Calu3 (cell line): ENCODE measurements around the gene CCT8L2. TPM values are rescaled to one million over a fixed set of nuclear protein-coding genes. Genes with fewer than 3 reads are reported as not detected.
"Not testable (repeated sequence)": the region's sequence is repeated elsewhere in the genome, so short reads cannot be mapped to it uniquely, and the experiment has no call there.

Experiments used
- BruUV-seq: library from RNA; stranded (reverse); fragments of 400-500 nt; replicated peaks from 2 replicates; lab custom pipeline; 2021; lab: Mats Ljungman, UMichigan
- CTCF ChIA-PET: fragments of 300-600 bp; sonication (Branson Sonifier 250); formaldehyde crosslinking; loops from one replicate; lab custom pipeline; 2022; ENCODE audit warnings: antibody characterized with exemption; lab: Charles Lee
- DNase-seq: peaks from one replicate; pipeline ENCODE4 v3.0.0; 2022
- H3K27ac Mint-ChIP-seq: one replicate; pipeline ENCODE4 v1.8.0; 2022; ENCODE audit warnings: mixed read lengths; ENCODE audit not compliant: unreplicated experiment
- H3K27me3 Mint-ChIP-seq: one replicate; pipeline ENCODE4 v1.8.0; 2022; ENCODE audit warnings: mixed read lengths; ENCODE audit not compliant: unreplicated experiment
- H3K36me3 Mint-ChIP-seq: one replicate; pipeline ENCODE4 v1.8.0; 2022; ENCODE audit warnings: mild to moderate bottlenecking, moderate library complexity, mixed read lengths; ENCODE audit not compliant: insufficient read depth, unreplicated experiment
- H3K4me1 Mint-ChIP-seq: one replicate; pipeline ENCODE4 v1.8.0; 2022; ENCODE audit warnings: mild to moderate bottlenecking, low read depth, mixed read lengths; ENCODE audit not compliant: unreplicated experiment
- H3K4me3 Mint-ChIP-seq: one replicate; pipeline ENCODE4 v1.8.0; 2022; ENCODE audit warnings: mild to moderate bottlenecking, low read depth, moderate library complexity, mixed read lengths; ENCODE audit not compliant: unreplicated experiment
- H3K9me3 Mint-ChIP-seq: one replicate; pipeline ENCODE4 v1.8.0; 2022; ENCODE audit warnings: low read depth, mixed read lengths; ENCODE audit not compliant: unreplicated experiment
- intact Hi-C: fragments of 100-400 bp; cut with micrococcal nuclease; formaldehyde crosslinking; loops from one replicate; pipeline ENCODE4 v1.10.0; 2022; ENCODE audit not compliant: unreplicated experiment
- total RNA-seq: library from RNA; stranded (reverse); gene quantifications from 2 replicates; pipeline ENCODE4 v1.2.3, GENCODE V29; 2022
- TF ChIP-seq, protein P1 (sequence below): fragments of 200-600 bp; IDR thresholded peaks from one replicate; pipeline ENCODE4 v1.8.0; 2022; ENCODE audit warnings: antibody characterized with exemption; ENCODE audit not compliant: unreplicated experiment

The CCT8L2 gene
- total RNA-seq, 1 experiment from 2014 or later, result not detected

DNA sequence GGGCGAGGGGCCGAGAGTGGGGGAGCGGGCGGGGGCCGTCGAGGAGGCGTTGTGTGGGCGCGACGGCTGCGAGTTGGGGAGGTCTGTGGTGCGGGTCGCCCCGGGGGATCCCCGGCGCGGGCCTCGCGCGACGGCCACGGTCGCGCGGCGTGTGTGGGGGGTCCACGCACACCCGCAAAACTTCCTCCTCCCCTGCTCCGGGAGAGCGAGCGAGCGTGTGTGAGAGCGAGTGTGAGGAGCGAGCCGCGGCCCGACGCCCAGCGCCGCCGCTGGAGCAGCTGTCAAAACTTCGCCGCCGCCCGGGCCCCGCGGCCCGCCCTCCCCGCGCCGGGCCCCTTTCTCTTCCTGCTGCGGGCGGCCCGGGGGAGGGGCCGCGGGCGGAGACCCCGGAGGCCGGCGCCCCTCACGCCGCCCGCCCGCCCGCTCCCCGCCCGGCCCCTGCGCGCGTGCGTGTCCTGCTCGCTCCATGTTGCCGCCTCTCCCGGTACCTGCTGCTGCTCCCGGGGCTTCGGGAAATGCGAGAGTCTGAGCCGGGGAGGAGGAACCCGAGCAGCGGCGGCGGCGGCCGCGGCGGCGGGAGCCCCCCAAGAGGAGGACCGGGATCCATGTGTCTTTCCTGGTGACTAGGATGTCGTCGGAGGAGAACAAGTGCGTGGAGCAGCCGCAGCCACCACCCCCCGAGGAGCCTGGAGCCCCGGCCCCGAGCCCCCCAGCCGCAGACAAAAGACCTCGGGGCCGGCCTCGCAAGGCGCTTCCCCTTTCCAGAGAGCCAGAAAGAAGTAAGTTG lies 9.0 kb upstream of the CCT8L2 start:
- TF ChIP-seq, protein P1, sequence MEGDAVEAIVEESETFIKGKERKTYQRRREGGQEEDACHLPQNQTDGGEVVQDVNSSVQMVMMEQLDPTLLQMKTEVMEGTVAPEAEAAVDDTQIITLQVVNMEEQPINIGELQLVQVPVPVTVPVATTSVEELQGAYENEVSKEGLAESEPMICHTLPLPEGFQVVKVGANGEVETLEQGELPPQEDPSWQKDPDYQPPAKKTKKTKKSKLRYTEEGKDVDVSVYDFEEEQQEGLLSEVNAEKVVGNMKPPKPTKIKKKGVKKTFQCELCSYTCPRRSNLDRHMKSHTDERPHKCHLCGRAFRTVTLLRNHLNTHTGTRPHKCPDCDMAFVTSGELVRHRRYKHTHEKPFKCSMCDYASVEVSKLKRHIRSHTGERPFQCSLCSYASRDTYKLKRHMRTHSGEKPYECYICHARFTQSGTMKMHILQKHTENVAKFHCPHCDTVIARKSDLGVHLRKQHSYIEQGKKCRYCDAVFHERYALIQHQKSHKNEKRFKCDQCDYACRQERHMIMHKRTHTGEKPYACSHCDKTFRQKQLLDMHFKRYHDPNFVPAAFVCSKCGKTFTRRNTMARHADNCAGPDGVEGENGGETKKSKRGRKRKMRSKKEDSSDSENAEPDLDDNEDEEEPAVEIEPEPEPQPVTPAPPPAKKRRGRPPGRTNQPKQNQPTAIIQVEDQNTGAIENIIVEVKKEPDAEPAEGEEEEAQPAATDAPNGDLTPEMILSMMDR, result no peak
- H3K27ac Mint-ChIP-seq, result no peak overlapping the region
- H3K36me3 Mint-ChIP-seq, result peaks cover 5% of the 10 kb centered on the region
- no peak for DNase-seq
- no peaks in the 10 kb centered on the region for H3K4me1 Mint-ChIP-seq
- no peaks in the 10 kb centered on the region for H3K27me3 Mint-ChIP-seq
- intact Hi-C loops, result no loop called here
- CTCF ChIA-PET, result no interaction called here
- BruUV-seq, result no TSS peak
- peaks cover 3% of the 10 kb centered on the region for H3K9me3 Mint-ChIP-seq
- H3K4me3 Mint-ChIP-seq, result no peak overlapping the region

DNA sequence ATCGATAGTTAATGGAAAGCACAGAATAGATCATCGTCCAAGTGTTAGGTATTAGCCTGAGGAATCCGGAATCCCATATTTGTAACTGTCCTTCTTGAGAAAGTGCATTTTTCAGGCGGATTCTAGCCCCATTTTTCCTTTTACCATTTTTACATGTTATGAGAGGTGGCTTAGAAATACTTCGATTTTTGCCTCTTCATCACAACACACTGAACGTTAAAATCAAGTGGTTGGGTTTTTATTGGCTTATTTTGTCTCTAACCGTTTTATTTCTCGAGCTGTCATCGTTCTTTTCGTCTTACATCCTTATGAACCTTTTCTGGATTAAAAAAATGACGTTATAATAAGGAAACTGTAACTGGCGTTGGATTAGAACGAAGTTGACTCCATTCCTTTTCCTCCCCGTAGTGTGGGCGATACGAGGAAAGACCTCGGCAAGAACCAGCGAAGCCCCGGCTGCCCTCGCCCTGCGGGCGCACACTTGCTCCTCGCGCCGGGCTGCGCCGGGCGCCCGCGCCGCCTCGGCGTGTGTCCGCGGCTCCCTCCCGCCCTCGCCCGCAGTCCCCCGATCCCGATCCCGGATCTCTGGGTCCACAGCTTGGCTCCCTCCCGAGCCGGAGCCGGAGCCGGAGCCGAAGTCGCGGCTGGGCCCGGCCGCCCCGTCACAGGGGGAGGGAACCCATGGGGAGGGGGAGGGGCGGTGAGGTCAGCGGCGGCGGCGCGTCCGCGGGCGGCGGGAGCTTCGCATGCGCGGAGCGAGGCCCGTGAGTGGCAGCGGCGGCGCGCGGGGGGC lies 8.2 kb upstream of the CCT8L2 start:
- H3K27me3 Mint-ChIP-seq, BruUV-seq, H3K9me3 Mint-ChIP-seq, DNase-seq, CTCF ChIA-PET, H3K27ac Mint-ChIP-seq, H3K4me3 Mint-ChIP-seq, intact Hi-C loops, H3K4me1 Mint-ChIP-seq, H3K36me3 Mint-ChIP-seq: not testable (repeated sequence)

DNA sequence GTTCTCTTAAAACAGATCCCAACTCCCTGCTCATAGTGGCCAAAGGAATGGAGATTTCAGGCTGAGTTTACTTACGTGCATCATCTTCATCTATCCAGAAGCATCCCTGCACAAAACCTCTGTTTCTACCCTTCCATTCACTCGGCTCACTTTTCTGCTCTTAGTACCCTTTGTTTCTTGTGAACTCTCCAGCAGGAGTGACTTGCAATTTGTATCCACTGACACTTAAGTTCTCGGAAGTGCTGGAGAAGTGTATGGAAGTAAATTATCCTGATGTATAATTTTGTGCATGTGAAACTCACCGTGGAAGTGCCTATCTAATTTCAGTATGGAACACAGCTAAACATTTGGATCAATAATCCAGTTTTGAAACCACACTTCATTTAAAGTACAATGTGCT lies 7.0 kb upstream of the CCT8L2 start:
- CTCF ChIA-PET, DNase-seq, H3K4me3 Mint-ChIP-seq, H3K4me1 Mint-ChIP-seq, H3K27ac Mint-ChIP-seq, H3K27me3 Mint-ChIP-seq, intact Hi-C loops, H3K36me3 Mint-ChIP-seq, BruUV-seq: not testable (repeated sequence)
- peaks cover 11% of the 10 kb centered on the region for H3K9me3 Mint-ChIP-seq

DNA sequence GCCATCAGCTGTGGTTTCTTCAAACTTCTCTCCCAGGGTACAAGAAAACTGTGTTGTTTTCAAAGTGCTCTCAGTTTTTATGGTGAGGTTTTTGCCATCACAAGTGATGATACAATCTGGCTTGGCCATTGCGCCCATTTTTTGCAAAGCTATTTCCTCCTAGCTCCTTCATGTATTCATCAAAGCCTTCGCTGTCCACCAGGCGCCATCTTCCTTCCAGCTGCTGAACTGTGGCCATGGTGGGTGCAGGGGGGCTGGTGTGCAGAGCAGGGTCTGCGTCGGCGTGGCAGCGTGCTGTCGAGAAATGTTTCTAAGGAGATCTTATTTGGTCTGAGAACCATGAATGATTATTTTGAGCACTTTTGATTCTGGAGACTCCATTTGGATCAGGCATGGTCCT lies 2.6 kb upstream of the CCT8L2 start:
- H3K36me3 Mint-ChIP-seq, DNase-seq, CTCF ChIA-PET, H3K4me1 Mint-ChIP-seq, BruUV-seq, intact Hi-C loops, H3K4me3 Mint-ChIP-seq, H3K27me3 Mint-ChIP-seq, H3K27ac Mint-ChIP-seq: not testable (repeated sequence)
- peaks cover 11% of the 10 kb centered on the region for H3K9me3 Mint-ChIP-seq

DNA sequence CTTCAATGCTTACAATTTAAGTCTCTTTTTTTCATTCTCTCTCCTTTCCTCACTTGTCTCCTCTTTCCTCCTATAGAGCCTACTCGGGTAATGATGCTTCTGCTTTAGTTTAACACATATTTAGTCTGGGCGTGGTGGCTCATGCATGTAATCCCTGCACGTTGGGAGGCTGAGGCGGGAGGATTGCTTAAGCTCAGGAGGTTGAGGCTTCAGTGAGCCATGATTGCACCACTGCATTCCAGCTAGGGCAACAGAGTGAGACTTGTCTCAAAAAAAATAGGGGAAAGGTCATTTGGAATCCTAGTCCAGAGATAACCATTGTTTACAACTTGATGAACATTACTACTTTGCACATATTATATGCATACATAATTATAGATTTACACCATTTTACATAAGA lies 1.4 kb upstream of the CCT8L2 start:
- no peak for DNase-seq
- TF ChIP-seq, protein P1, result no peak
- no peaks in the 10 kb centered on the region for H3K27me3 Mint-ChIP-seq
- intact Hi-C loops, result no loop called here
- H3K27ac Mint-ChIP-seq, result no peak overlapping the region
- CTCF ChIA-PET, result no interaction called here
- no peaks in the 10 kb centered on the region for H3K4me1 Mint-ChIP-seq
- no TSS peak for BruUV-seq
- peaks cover 12% of the 10 kb centered on the region for H3K9me3 Mint-ChIP-seq
- H3K4me3 Mint-ChIP-seq, result no peak overlapping the region
- no peaks in the 10 kb centered on the region for H3K36me3 Mint-ChIP-seq

DNA sequence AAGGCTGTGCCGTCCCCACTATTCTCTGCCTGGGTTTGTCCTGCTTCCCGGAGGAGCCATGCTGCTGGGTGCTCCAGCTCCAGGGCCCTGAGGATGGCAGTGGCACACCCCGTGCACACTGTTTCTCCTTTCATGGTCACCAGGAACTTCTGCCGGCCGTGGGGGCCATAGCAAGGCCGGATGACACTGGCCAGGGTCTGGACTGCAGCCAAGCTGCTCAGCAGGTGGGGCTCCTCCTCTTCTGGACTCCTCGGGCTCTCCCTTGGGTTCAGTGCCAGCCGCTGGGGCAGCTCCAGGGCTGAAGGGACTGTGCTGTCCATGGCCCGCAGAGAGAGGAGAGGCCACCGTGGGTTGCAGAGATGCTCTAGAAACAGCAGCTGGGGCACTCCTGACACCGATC lies 379 bp downstream of the CCT8L2 start:
- CTCF ChIA-PET, result interaction anchor here (0.6 kb wide), 1 partner anchor 31 kb away, joined by 7 read pairs; no protein-coding TSS in a partner anchor
- H3K27ac Mint-ChIP-seq, BruUV-seq: not testable (repeated sequence)

DNA sequence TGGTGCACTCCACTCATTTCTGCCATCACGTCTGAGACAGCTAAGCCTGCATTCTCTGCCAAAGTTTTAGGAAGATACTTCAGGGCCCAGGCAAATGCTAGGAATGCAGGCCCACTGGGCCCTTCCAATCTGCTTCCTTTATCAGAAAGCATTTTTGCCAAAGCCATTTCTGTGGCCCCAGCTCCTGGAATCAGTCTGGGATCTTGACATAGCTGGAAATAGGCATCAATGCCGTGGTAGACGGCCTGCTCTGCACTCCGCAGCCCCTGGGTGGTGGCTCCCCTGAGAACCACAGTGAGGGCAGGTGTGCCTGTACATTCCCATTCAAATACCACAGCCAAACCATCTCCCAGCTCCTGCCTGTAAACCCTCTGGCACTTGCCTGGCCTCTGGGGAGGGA lies 1.5 kb downstream of the CCT8L2 start:
- BruUV-seq, H3K4me3 Mint-ChIP-seq, CTCF ChIA-PET, intact Hi-C loops, H3K27ac Mint-ChIP-seq, DNase-seq, H3K9me3 Mint-ChIP-seq, H3K27me3 Mint-ChIP-seq, H3K4me1 Mint-ChIP-seq, H3K36me3 Mint-ChIP-seq: not testable (repeated sequence)

More for the DNA sequence above, 379 bp downstream of the CCT8L2 start:
- DNase-seq, H3K4me3 Mint-ChIP-seq, intact Hi-C loops, H3K27me3 Mint-ChIP-seq, H3K36me3 Mint-ChIP-seq, H3K4me1 Mint-ChIP-seq: not testable (repeated sequence)
- H3K9me3 Mint-ChIP-seq, result peaks cover 12% of the 10 kb centered on the region
